ENCODE results near the gene DEPP1.

GRCh38 chr10:44951576-44952226, 26.9 kb downstream of the DEPP1 start:
- TF ChIP-seq, protein P1, sequence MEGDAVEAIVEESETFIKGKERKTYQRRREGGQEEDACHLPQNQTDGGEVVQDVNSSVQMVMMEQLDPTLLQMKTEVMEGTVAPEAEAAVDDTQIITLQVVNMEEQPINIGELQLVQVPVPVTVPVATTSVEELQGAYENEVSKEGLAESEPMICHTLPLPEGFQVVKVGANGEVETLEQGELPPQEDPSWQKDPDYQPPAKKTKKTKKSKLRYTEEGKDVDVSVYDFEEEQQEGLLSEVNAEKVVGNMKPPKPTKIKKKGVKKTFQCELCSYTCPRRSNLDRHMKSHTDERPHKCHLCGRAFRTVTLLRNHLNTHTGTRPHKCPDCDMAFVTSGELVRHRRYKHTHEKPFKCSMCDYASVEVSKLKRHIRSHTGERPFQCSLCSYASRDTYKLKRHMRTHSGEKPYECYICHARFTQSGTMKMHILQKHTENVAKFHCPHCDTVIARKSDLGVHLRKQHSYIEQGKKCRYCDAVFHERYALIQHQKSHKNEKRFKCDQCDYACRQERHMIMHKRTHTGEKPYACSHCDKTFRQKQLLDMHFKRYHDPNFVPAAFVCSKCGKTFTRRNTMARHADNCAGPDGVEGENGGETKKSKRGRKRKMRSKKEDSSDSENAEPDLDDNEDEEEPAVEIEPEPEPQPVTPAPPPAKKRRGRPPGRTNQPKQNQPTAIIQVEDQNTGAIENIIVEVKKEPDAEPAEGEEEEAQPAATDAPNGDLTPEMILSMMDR (conservative IDR thresholded peaks at IDR 0.05; ENCODE audit: low read depth, low read length), result no peak
- TF ChIP-seq MXI1 (IDR thresholded peaks at IDR 0.05; ENCODE audit: borderline replicate concordance, low read depth, low read length), result no peak
- TF ChIP-seq, protein P2, sequence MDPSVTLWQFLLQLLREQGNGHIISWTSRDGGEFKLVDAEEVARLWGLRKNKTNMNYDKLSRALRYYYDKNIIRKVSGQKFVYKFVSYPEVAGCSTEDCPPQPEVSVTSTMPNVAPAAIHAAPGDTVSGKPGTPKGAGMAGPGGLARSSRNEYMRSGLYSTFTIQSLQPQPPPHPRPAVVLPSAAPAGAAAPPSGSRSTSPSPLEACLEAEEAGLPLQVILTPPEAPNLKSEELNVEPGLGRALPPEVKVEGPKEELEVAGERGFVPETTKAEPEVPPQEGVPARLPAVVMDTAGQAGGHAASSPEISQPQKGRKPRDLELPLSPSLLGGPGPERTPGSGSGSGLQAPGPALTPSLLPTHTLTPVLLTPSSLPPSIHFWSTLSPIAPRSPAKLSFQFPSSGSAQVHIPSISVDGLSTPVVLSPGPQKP (IDR thresholded peaks at IDR 0.05; ENCODE audit: borderline replicate concordance, low read depth, low read length), result no peak
- TF ChIP-seq MAFK (IDR thresholded peaks at IDR 0.05; ENCODE audit: low read depth, low read length), result no peak
- TF ChIP-seq RCOR1 (IDR thresholded peaks at IDR 0.05; ENCODE audit: insufficient replicate concordance, low read length), result no peak
- no peak for TF ChIP-seq FOS (IDR thresholded peaks at IDR 0.05; ENCODE audit: low read depth, low read length)
- no peak for TF ChIP-seq POLR2A (IDR thresholded peaks at IDR 0.05; ENCODE audit: low read depth, low read length)
- TF ChIP-seq CEBPB (IDR thresholded peaks at IDR 0.05; ENCODE audit: low read depth, low read length), result no peak
- TF ChIP-seq RAD21 (IDR thresholded peaks at IDR 0.05; ENCODE audit: low read length), result no peak
- TF ChIP-seq, protein P3, sequence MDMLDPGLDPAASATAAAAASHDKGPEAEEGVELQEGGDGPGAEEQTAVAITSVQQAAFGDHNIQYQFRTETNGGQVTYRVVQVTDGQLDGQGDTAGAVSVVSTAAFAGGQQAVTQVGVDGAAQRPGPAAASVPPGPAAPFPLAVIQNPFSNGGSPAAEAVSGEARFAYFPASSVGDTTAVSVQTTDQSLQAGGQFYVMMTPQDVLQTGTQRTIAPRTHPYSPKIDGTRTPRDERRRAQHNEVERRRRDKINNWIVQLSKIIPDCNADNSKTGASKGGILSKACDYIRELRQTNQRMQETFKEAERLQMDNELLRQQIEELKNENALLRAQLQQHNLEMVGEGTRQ (IDR thresholded peaks at IDR 0.05; ENCODE audit: low read depth, low read length), result no peak
- TF ChIP-seq SMC3 (IDR thresholded peaks at IDR 0.05; ENCODE audit: low read depth, low read length), result no peak
- no peak for TF ChIP-seq CHD1 (IDR thresholded peaks at IDR 0.05; ENCODE audit: low read depth, low read length)
- no peak for TF ChIP-seq BHLHE40 (IDR thresholded peaks at IDR 0.05; ENCODE audit: low read depth, low read length)
- TF ChIP-seq MAZ (IDR thresholded peaks at IDR 0.05; ENCODE audit: borderline replicate concordance, low read depth, low read length), result no peak

Data from IMR-90 (cell line).